HepG2 (cell line): ENCODE data around the gene ZSWIM9. TPM values are rescaled to one million over a fixed set of nuclear protein-coding genes. Genes with fewer than 3 reads are reported as not detected.

ENCODE experiments used
- AGO2 ChIP-seq: fragments of 200-400 bp; formaldehyde crosslinking; optimal IDR thresholded peaks from 2 replicates; pipeline ENCODE3; 2017; ENCODE audit warnings: mild to moderate bottlenecking, low read depth, low read length, moderate library complexity
- EEA1 ChIP-seq: sonication (generic); formaldehyde crosslinking; IDR thresholded peaks from 2 replicates; pipeline ENCODE4 v1.5.1; 2020; ENCODE audit warnings: mild to moderate bottlenecking, missing genetic modification reagents, borderline replicate concordance
- GATAD1 ChIP-seq: IDR thresholded peaks from 2 replicates; pipeline ENCODE4 v1.6.1; 2016; ENCODE audit warnings: missing genetic modification reagents, missing compliant biosample characterization
- HOXA9 ChIP-seq: sonication (generic); formaldehyde crosslinking; IDR thresholded peaks from 2 replicates; pipeline ENCODE4 v1.8.1; 2022; ENCODE audit warnings: missing genetic modification reagents, mild to moderate bottlenecking, moderate library complexity, borderline replicate concordance
- IRF2 ChIP-seq: IDR thresholded peaks from 2 replicates; pipeline ENCODE4 v1.6.1; 2018; ENCODE audit warnings: missing genetic modification reagents, missing compliant biosample characterization
- MTA3 ChIP-seq: sonication (generic); formaldehyde crosslinking; IDR thresholded peaks from 2 replicates; pipeline ENCODE4 v1.4.0; 2020; ENCODE audit warnings: missing genetic modification reagents
- NFKBIZ ChIP-seq: IDR thresholded peaks from 2 replicates; pipeline ENCODE4 v1.6.1; 2018; ENCODE audit warnings: missing genetic modification reagents, missing compliant biosample characterization
- RELA ChIP-seq: sonication (generic); formaldehyde crosslinking; IDR thresholded peaks from 2 replicates; pipeline ENCODE4 v1.4.0; 2020; ENCODE audit warnings: missing genetic modification reagents
- TBP ChIP-seq: sonication (generic); formaldehyde crosslinking; IDR thresholded peaks from 2 replicates; pipeline ENCODE4 v1.5.0; 2020; ENCODE audit warnings: missing genetic modification reagents
- ZNF205 ChIP-seq: IDR thresholded peaks from 2 replicates; pipeline ENCODE4 v1.6.1; 2018; ENCODE audit warnings: missing biosample characterization, missing genetic modification reagents
- ZNF775 ChIP-seq: sonication (generic); formaldehyde crosslinking; IDR thresholded peaks from 2 replicates; pipeline ENCODE4 v1.4.0; 2020; ENCODE audit warnings: missing genetic modification reagents, mild to moderate bottlenecking, moderate library complexity, borderline replicate concordance
- polyA plus RNA-seq, 8 experiments: library from polyadenylated mRNA; depleted of rRNA in 3 of 8; stranded (reverse) in 7 of 8; unstranded in 1 of 8; fragments of >200 nt; fragmentation: Illumina TruSeq in 4 of 8; extraction: Trizol in 4 of 8; gene quantifications; 2 replicates each; pipeline versions ENCODE4 v1.2.1 to v1.2.3, GENCODE V29; 2011 to 2016; ENCODE audit warnings: low read depth in 4 of 8, missing spikeins in 1 of 8, mixed read lengths in 1 of 8; ENCODE audit not compliant: insufficient read depth in 1 of 8
- total RNA-seq, 5 experiments: library from RNA; depleted of rRNA; stranded (reverse); fragments of >200 nt; fragmentation: Illumina TruSeq; extraction: Trizol; gene quantifications; 2 replicates each; pipeline ENCODE4 v1.2.3, GENCODE V29; 2016; ENCODE audit warnings: low read depth in 1 of 5
- TF ChIP-seq, protein P1 (sequence below): sonication (generic); formaldehyde crosslinking; IDR thresholded peaks from 2 replicates; pipeline ENCODE4 v1.5.0; 2020; ENCODE audit warnings: mild to moderate bottlenecking, missing genetic modification reagents
- TF ChIP-seq, protein P2 (sequence below), 2 experiments: sonication (generic) in 1 of 2; formaldehyde crosslinking in 1 of 2; IDR thresholded peaks; 2 replicates each; pipeline versions ENCODE4 v1.4.0 to v1.6.1; 2018 to 2020; ENCODE audit warnings: missing genetic modification reagents in 2 of 2, borderline replicate concordance in 1 of 2, low read depth in 1 of 2, mild to moderate bottlenecking in 1 of 2, missing biosample characterization in 1 of 2
- TF ChIP-seq, protein P3 (sequence below): IDR thresholded peaks from 2 replicates; pipeline ENCODE4 v1.6.1; 2018; ENCODE audit warnings: missing genetic modification reagents, mild to moderate bottlenecking, missing compliant biosample characterization
- TF ChIP-seq, protein P4 (sequence below): sonication (generic); formaldehyde crosslinking; IDR thresholded peaks from 2 replicates; pipeline ENCODE4 v1.5.1; 2020; ENCODE audit warnings: missing genetic modification reagents, mild to moderate bottlenecking, borderline replicate concordance
- TF ChIP-seq, protein P5 (sequence below): sonication (generic); formaldehyde crosslinking; IDR thresholded peaks from 2 replicates; pipeline ENCODE4 v1.8.1; 2023; ENCODE audit warnings: mild to moderate bottlenecking, missing genetic modification reagents

The ZSWIM9 gene
- total and polyA plus RNA-seq, 2 of the 13 experiments (the other 11 are each of a cell fraction or from before 2014, with no cell fraction given): 0.18 to 1.1 TPM

DNA sequence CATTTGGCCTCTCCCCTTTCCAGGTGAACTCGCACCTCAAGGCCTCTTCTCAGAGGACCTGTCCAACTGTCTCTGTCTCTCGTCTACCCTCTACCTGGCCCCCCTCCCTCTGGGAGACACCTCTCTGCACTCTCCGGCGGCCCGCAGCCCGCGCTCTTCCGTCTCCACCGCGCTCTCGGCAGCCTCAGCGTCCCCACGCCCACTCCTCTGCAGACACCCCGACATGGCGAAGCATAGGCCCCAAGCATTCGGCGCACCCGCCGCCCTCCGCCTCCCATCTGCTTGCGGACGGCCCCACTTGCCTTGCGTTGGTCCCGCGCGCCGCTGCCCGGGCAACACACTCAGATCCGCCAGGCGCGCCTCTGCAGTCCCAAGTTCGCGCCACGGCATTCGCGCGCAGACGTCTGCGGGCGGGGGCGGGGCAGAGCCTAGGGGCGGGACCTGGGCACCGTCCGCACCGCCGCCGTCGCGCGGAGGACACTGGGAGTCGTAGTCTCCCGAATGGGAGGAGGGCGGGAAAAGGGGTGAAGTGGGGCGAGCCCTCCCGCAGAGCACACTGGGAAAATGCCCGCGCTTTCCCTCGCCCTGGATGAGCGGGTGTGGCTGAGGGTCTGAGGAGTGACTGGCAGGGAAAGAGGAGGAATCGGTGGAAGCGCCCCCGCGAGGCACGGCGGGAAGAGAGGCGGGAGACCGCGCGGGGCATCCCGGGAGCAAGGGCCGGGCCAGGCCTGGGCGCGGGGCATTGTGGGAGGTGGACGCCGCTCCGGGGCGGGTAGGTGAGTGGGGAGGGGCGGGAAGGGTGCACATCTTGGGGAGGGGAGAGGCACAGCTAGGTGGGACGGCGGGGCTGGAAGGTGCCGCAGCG lies at the start of gene ZSWIM9, which contains the start of gene LIG1 (continued):
- TF ChIP-seq, protein P1, sequence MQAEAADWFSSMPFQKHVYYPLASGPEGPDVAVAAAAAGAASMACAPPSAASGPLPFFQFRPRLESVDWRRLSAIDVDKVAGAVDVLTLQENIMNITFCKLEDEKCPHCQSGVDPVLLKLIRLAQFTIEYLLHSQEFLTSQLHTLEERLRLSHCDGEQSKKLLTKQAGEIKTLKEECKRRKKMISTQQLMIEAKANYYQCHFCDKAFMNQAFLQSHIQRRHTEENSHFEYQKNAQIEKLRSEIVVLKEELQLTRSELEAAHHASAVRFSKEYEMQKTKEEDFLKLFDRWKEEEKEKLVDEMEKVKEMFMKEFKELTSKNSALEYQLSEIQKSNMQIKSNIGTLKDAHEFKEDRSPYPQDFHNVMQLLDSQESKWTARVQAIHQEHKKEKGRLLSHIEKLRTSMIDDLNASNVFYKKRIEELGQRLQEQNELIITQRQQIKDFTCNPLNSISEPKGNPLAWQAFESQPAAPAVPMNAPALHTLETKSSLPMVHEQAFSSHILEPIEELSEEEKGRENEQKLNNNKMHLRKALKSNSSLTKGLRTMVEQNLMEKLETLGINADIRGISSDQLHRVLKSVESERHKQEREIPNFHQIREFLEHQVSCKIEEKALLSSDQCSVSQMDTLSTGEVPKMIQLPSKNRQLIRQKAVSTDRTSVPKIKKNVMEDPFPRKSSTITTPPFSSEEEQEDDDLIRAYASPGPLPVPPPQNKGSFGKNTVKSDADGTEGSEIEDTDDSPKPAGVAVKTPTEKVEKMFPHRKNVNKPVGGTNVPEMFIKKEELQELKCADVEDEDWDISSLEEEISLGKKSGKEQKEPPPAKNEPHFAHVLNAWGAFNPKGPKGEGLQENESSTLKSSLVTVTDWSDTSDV: peak; percentile 67; the same call in 1 of the 2 replicates
- TF ChIP-seq RELA (CRISPR knock-in tag): no peak
- peak; percentile 86 for TF ChIP-seq GATAD1 (CRISPR knock-in tag)
- TF ChIP-seq ZNF775 (CRISPR knock-in tag): 0 out of 2 replicates have a peak, but pooled peaks have one; percentile 23
- TF ChIP-seq ZNF205: peak; percentile 47; the same call in 1 of the 2 replicates
- peak; percentile 83 for TF ChIP-seq EEA1 (CRISPR knock-in tag)
- TF ChIP-seq HOXA9 (CRISPR knock-in tag): peak; percentile 83
- TF ChIP-seq, protein P2, sequence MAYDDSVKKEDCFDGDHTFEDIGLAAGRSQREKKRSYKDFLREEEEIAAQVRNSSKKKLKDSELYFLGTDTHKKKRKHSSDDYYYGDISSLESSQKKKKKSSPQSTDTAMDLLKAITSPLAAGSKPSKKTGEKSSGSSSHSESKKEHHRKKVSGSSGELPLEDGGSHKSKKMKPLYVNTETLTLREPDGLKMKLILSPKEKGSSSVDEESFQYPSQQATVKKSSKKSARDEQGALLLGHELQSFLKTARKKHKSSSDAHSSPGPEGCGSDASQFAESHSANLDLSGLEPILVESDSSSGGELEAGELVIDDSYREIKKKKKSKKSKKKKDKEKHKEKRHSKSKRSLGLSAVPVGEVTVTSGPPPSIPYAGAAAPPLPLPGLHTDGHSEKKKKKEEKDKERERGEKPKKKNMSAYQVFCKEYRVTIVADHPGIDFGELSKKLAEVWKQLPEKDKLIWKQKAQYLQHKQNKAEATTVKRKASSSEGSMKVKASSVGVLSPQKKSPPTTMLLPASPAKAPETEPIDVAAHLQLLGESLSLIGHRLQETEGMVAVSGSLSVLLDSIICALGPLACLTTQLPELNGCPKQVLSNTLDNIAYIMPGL (CRISPR knock-in tag; IDR thresholded peaks at IDR 0.05; ENCODE audit: borderline replicate concordance in 1 of 2, low read depth in 1 of 2): peak; percentile 31 to 66
- TF ChIP-seq AGO2: peak; percentile 80
- TF ChIP-seq, protein P3, sequence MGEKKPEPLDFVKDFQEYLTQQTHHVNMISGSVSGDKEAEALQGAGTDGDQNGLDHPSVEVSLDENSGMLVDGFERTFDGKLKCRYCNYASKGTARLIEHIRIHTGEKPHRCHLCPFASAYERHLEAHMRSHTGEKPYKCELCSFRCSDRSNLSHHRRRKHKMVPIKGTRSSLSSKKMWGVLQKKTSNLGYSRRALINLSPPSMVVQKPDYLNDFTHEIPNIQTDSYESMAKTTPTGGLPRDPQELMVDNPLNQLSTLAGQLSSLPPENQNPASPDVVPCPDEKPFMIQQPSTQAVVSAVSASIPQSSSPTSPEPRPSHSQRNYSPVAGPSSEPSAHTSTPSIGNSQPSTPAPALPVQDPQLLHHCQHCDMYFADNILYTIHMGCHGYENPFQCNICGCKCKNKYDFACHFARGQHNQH (CRISPR knock-in tag): 0 out of 2 replicates have a peak, but pooled peaks have one; percentile 48
- TF ChIP-seq NFKBIZ (CRISPR knock-in tag): peak; percentile 26; the same call in 1 of the 2 replicates
- TF ChIP-seq IRF2 (CRISPR knock-in tag): peak; percentile 47
- TF ChIP-seq MTA3: no peak
- peak; percentile 16; the same call in 1 of the 2 replicates for TF ChIP-seq TBP
- TF ChIP-seq, protein P4, sequence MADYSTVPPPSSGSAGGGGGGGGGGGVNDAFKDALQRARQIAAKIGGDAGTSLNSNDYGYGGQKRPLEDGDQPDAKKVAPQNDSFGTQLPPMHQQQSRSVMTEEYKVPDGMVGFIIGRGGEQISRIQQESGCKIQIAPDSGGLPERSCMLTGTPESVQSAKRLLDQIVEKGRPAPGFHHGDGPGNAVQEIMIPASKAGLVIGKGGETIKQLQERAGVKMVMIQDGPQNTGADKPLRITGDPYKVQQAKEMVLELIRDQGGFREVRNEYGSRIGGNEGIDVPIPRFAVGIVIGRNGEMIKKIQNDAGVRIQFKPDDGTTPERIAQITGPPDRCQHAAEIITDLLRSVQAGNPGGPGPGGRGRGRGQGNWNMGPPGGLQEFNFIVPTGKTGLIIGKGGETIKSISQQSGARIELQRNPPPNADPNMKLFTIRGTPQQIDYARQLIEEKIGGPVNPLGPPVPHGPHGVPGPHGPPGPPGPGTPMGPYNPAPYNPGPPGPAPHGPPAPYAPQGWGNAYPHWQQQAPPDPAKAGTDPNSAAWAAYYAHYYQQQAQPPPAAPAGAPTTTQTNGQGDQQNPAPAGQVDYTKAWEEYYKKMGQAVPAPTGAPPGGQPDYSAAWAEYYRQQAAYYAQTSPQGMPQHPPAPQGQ (CRISPR knock-in tag): no peak
- TF ChIP-seq, protein P5, sequence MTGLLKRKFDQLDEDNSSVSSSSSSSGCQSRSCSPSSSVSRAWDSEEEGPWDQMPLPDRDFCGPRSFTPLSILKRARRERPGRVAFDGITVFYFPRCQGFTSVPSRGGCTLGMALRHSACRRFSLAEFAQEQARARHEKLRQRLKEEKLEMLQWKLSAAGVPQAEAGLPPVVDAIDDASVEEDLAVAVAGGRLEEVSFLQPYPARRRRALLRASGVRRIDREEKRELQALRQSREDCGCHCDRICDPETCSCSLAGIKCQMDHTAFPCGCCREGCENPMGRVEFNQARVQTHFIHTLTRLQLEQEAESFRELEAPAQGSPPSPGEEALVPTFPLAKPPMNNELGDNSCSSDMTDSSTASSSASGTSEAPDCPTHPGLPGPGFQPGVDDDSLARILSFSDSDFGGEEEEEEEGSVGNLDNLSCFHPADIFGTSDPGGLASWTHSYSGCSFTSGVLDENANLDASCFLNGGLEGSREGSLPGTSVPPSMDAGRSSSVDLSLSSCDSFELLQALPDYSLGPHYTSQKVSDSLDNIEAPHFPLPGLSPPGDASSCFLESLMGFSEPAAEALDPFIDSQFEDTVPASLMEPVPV (CRISPR knock-in tag): peak; percentile 26; the same call in 1 of the 2 replicates
